Sigmoid colon (tissue), 7 donors: ENCODE measurements around the gene GDPD3. TPM values are rescaled to one million over a fixed set of nuclear protein-coding genes. Genes with fewer than 3 reads are reported as not detected.

ENCODE experiments used
- DNase-seq: peaks from one replicate; pipeline ENCODE4 v3.0.0-alpha.2; 2019
- H3K27ac ChIP-seq, 4 donors: fragments of 200-600 bp; sonication (generic); one replicate each; pipeline ENCODE4 v1.5.1; 2016 to 2019; ENCODE audit warnings: mild to moderate bottlenecking in 1 of 4
- H3K27me3 ChIP-seq, 3 donors: fragments of 200-600 bp; sonication (generic); one replicate each; pipeline ENCODE4 v1.5.1; 2019; ENCODE audit warnings: mild to moderate bottlenecking in 1 of 3
- H3K36me3 ChIP-seq, 4 donors: fragments of 200-600 bp; sonication (generic); one replicate each; pipeline ENCODE4 v1.5.1; 2016 to 2019
- H3K4me1 ChIP-seq, 4 donors: fragments of 200-600 bp; sonication (generic); one replicate each; pipeline ENCODE4 v1.5.1; 2017 to 2019
- H3K4me3 ChIP-seq, 4 donors: fragments of 200-600 bp; sonication (generic); one replicate each; pipeline ENCODE4 v1.5.1; 2017 to 2019; ENCODE audit warnings: mild to moderate bottlenecking in 2 of 4, moderate library complexity in 1 of 4
- H3K9me3 ChIP-seq, 4 donors: fragments of 200-600 bp in 3 of 4; sonication (generic) in 3 of 4; one replicate each; pipeline versions ENCODE4 v1.5.1 to v1.6.1; 2013 to 2019
- EP300 ChIP-seq, 4 donors: sonication (generic); formaldehyde crosslinking; IDR thresholded peaks; one replicate each; pipeline ENCODE4 v1.6.1; 2017; ENCODE audit warnings: antibody characterized with exemption in 4 of 4
- POLR2A ChIP-seq, 2 donors: fragments of 450-650 bp; IDR thresholded peaks; one replicate each; pipeline ENCODE4 v1.6.1; 2016; ENCODE audit warnings: antibody characterized with exemption in 2 of 2, mild to moderate bottlenecking in 2 of 2, moderate library complexity in 2 of 2
- POLR2AphosphoS5 ChIP-seq, 4 donors: sonication (generic); formaldehyde crosslinking; IDR thresholded peaks; one replicate each; pipeline ENCODE4 v1.6.1; 2017; ENCODE audit warnings: antibody characterized with exemption in 4 of 4
- WGBS, 2 donors: extraction: QIAGEN DNeasy Blood & Tissue Kit; methylation state at CpG; one replicate each; pipeline ENCODE4 v1.1.7; 2013; 5-methylcytosine and 5-hydroxymethylcytosine counted together
- intact Hi-C: fragments of 100-400 bp; cut with DNase I; formaldehyde crosslinking; loops from one replicate; pipeline ENCODE4 v1.15.1; 2023
- polyA plus RNA-seq, 3 donors: library from polyadenylated mRNA; stranded (reverse); fragments of 200-250 nt; gene quantifications; one replicate each; pipeline ENCODE4 v1.2.3, GENCODE V29; 2013
- total RNA-seq, 4 donors: library from RNA; depleted of rRNA; stranded (reverse); fragments of >200 nt; gene quantifications; one replicate each; pipeline ENCODE4 v1.1.0, GENCODE V29; 2016
- TF ChIP-seq, protein P1 (sequence below), 4 experiments: fragments of 450-650 bp in 3 of 4; fragments of 200-600 bp in 1 of 4; IDR thresholded peaks; one replicate each; pipeline ENCODE4 v1.5.1; 2016 to 2019; ENCODE audit warnings: antibody characterized with exemption in 4 of 4, mild to moderate bottlenecking in 3 of 4, moderate library complexity in 2 of 4
- donor health status: healthy with polysubstance abuse.
- donor health status: Bipolar disorder and iron deficiency.
- donor health status: healthy.

Gene GDPD3
- total and polyA plus RNA-seq, 7 donors, result 0.54 to 68.8 (median 8.0) TPM

DNA sequence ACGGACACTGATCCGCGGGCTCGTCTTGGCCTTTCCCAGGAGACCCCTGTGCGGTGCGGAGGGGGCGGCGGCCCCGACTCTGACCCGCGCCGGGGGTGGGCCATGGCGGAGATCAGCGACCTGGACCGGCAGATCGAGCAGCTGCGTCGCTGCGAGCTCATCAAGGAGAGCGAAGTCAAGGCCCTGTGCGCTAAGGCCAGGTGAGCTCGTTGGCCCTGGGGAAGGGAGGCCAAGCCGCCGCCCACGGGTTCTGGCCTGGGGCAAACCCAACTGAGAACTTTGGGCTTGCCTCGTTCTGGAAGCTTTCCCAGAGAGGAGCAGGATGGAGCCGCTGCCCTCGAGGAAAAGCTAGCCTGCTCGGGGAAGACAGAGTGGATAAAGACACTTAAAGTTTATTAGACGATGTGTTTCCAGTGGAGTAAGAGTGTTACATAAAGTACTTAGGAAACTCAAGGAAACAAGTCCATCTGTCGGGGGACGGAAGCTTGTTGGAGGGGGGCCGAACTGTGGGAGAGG, 37.0 kb downstream of the GDPD3 start:
- peak overlapping the region; percentile 87 to 95 (median 90) for H3K27ac ChIP-seq
- DNase-seq, result no peak
- no peak for TF ChIP-seq EP300 (IDR thresholded peaks at IDR 0.05)
- no peak for TF ChIP-seq POLR2AphosphoS5 (IDR thresholded peaks at IDR 0.05)
- TF ChIP-seq, protein P1, sequence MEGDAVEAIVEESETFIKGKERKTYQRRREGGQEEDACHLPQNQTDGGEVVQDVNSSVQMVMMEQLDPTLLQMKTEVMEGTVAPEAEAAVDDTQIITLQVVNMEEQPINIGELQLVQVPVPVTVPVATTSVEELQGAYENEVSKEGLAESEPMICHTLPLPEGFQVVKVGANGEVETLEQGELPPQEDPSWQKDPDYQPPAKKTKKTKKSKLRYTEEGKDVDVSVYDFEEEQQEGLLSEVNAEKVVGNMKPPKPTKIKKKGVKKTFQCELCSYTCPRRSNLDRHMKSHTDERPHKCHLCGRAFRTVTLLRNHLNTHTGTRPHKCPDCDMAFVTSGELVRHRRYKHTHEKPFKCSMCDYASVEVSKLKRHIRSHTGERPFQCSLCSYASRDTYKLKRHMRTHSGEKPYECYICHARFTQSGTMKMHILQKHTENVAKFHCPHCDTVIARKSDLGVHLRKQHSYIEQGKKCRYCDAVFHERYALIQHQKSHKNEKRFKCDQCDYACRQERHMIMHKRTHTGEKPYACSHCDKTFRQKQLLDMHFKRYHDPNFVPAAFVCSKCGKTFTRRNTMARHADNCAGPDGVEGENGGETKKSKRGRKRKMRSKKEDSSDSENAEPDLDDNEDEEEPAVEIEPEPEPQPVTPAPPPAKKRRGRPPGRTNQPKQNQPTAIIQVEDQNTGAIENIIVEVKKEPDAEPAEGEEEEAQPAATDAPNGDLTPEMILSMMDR (IDR thresholded peaks at IDR 0.05), result no peak
- TF ChIP-seq POLR2A (IDR thresholded peaks at IDR 0.05), result no peak
- WGBS, 2 donors, result 0 to 2% methylated on average over 33 of the region's 33 CpGs
- peak overlapping the region; percentile 92 to 99 (median 96) for H3K4me3 ChIP-seq
- H3K9me3 ChIP-seq, result no peaks in the 10 kb centered on the region
- intact Hi-C loops, result no loop called here
- peaks cover 0 to 36% (median 32%) of the 10 kb centered on the region in 4 donors for H3K4me1 ChIP-seq
- H3K36me3 ChIP-seq, result peaks cover 8 to 64% (median 27%) of the 10 kb centered on the region in 4 donors
- H3K27me3 ChIP-seq, result no peaks in the 10 kb centered on the region

DNA sequence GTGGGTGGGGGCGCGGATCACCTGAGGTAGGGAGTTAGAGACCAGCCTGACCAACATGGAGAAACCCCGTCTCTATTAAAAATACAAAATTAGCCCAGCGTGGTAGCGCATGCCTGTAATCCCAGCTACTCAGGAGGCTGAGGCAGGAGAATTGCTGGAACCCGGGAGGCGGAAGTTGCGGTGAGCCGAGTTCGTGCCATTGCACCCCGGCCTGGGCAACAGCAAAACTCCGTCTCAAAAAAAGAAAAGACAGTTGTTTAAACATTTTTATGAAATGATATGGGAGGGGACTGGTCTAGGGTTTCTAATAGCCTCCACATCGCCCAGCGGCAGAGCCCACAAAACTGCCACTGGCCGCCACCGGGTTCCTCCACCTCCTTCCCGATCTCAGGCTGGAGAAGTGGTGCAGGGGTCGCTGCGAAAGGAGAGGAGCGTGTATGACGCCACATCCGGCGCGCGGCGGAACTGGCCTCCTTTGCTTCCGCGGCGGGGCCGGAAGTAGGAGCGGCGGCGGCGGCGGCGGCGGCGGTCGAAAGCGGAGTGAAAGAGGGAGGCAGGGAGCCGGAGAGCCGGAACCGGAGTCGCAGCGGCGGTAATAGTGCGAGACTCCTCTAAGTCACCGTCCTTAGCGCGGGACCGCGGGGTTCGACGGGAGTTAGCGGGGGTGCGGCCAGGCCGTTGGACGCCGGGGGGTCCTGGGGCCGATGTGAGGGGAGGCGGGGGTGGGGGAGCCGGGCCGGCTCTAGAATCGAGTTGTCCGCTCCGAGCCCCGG, 37.6 kb downstream of the GDPD3 start, which contains the start of gene PPP4C:
Gene PPP4C (plus strand): TSS at position 492 of the 773 bp plus-strand sequence. CDS start 384 bp downstream, outside the sequence.
- no peaks in the 10 kb centered on the region for H3K27me3 ChIP-seq
- intact Hi-C loops, result no loop called here
- peaks cover 0 to 42% (median 33%) of the 10 kb centered on the region in 4 donors for H3K4me1 ChIP-seq
- peak within 1 kb of the TSS; percentile 87 to 95 (median 90) for H3K27ac ChIP-seq
- no peaks in the 10 kb centered on the region for H3K9me3 ChIP-seq
- TF ChIP-seq POLR2AphosphoS5 (IDR thresholded peaks at IDR 0.05) (peak; percentile 86 to 96 (median 90)), EP300 (IDR thresholded peaks at IDR 0.05) (peak in 1 of 4 donors; percentile 7), POLR2A (IDR thresholded peaks at IDR 0.05) (peak; percentile 80 to 84)
- TF ChIP-seq, protein P1 (IDR thresholded peaks at IDR 0.05), result no peak
- 1% methylated on average over 67 of the region's 67 CpGs for WGBS, 2 donors
- peaks cover 14 to 64% (median 27%) of the 10 kb centered on the region in 4 donors for H3K36me3 ChIP-seq
- H3K4me3 ChIP-seq, result peak within 1 kb of the TSS; percentile 92 to 99 (median 96)
- DNase-seq, result peak; percentile 97

DNA sequence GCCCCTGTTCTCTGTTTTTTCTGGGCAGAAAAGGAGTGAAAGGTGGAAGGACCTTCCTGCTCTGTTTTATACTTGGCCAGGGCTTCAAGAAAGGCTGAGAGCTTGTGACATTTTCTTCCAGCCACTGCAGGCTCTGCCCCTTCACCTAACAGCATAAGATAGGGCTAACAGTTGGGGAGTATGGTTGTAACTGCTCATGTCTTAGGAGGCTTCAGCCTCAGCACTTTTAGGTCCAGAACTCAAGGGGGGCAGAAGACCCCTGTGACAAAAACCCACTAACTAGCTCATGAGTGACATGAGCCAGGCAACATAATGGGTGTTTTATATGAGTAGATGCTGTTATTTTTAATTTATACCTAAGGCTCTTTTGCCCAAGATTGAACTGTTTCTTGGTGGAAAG, 42.8 kb downstream of the GDPD3 start:
- H3K27ac ChIP-seq, result peak overlapping the region; percentile 96 to 100 (median 98)
- H3K27me3 ChIP-seq, result no peaks in the 10 kb centered on the region
- TF ChIP-seq POLR2A (IDR thresholded peaks at IDR 0.05) (no peak), EP300 (IDR thresholded peaks at IDR 0.05) (no peak), POLR2AphosphoS5 (IDR thresholded peaks at IDR 0.05) (no peak)
- intact Hi-C loops, result loop anchor here (2.0 kb wide), 1 partner anchor 20 kb away; the partner anchor contains the start of gene TBX6
- H3K4me1 ChIP-seq, result peaks cover 0 to 56% (median 47%) of the 10 kb centered on the region in 4 donors
- no peaks in the 10 kb centered on the region for H3K9me3 ChIP-seq
- H3K4me3 ChIP-seq, result peak overlapping the region in 1 of 4 donors; percentile 30
- H3K36me3 ChIP-seq, result peaks cover 47 to 68% (median 53%) of the 10 kb centered on the region in 4 donors
- no peak for DNase-seq

DNA sequence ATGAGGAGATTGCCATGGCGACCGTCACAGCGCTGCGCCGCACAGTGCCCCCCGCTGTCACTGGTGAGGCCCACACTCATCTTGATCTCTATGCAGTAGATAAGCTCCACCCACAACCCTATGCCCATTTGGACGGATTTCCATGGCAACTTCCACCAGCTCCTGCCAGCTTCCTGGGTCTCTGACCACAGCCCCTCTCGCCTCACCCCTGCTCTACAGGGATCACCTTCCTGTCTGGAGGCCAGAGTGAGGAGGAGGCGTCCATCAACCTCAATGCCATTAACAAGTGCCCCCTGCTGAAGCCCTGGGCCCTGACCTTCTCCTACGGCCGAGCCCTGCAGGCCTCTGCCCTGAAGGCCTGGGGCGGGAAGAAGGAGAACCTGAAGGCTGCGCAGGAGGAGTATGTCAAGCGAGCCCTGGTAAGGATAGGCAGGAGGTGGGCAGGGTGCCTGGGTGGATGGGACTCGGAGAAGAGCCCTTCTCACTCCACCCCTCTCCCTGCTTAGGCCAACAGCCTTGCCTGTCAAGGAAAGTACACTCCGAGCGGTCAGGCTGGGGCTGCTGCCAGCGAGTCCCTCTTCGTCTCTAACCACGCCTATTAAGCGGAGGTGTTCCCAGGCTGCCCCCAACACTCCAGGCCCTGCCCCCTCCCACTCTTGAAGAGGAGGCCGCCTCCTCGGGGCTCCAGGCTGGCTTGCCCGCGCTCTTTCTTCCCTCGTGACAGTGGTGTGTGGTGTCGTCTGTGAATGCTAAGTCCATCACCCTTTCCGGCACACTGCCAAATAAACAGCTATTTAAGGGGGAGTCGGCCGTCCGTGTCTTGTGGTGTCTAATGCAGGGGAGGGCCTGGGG, 43.5 kb downstream of the GDPD3 start:
- Histone ChIP-seq H3K9me3 (no peaks in the 10 kb centered on the region), H3K36me3 (peaks cover 47 to 68% (median 53%) of the 10 kb centered on the region in 4 donors), H3K4me3 (peak overlapping the region in 2 of 4 donors; percentile 0 to 30), H3K27me3 (no peaks in the 10 kb centered on the region), H3K4me1 (peaks cover 0 to 51% (median 43%) of the 10 kb centered on the region in 4 donors), H3K27ac (peak overlapping the region; percentile 96 to 100 (median 98))
- 80 to 87% methylated on average over 31 of the region's 31 CpGs for WGBS, 2 donors
- no peak for TF ChIP-seq POLR2A (IDR thresholded peaks at IDR 0.05)
- peak in 1 of 4 donors; percentile 19 for TF ChIP-seq POLR2AphosphoS5 (IDR thresholded peaks at IDR 0.05)
- TF ChIP-seq EP300 (IDR thresholded peaks at IDR 0.05), result no peak
- TF ChIP-seq, protein P1 (IDR thresholded peaks at IDR 0.05), result no peak
- intact Hi-C loops, result loop anchor here (2.0 to 5.0 kb wide), 2 partner anchors 21 to 258 kb away; partner anchors contain the start of genes PRRT2 and TBX6
- peak; percentile 89 for DNase-seq
